ENCODE measurements around the gene EZR.

Gene EZR

DNA sequence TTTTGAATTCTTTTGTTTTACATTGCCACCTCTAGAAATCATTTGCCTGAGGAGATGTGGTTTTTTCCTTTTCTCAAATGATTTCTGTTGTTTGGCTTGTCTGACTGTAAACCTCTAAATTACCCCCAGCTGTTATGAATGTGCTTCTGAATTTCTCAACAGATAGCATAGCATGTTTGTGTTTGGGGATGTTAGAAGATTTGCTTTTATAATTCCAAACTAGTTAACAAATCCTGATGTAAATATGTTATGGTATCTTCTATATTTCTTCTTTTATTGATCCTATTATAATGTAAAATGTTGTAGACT, 31.6 kb upstream of the EZR start:
- TF ChIP-seq, protein P1, sequence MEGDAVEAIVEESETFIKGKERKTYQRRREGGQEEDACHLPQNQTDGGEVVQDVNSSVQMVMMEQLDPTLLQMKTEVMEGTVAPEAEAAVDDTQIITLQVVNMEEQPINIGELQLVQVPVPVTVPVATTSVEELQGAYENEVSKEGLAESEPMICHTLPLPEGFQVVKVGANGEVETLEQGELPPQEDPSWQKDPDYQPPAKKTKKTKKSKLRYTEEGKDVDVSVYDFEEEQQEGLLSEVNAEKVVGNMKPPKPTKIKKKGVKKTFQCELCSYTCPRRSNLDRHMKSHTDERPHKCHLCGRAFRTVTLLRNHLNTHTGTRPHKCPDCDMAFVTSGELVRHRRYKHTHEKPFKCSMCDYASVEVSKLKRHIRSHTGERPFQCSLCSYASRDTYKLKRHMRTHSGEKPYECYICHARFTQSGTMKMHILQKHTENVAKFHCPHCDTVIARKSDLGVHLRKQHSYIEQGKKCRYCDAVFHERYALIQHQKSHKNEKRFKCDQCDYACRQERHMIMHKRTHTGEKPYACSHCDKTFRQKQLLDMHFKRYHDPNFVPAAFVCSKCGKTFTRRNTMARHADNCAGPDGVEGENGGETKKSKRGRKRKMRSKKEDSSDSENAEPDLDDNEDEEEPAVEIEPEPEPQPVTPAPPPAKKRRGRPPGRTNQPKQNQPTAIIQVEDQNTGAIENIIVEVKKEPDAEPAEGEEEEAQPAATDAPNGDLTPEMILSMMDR (IDR thresholded peaks at IDR 0.05; ENCODE audit: low read depth, low read length), result no peak
- no peak overlapping the region for H3K4me3 ChIP-seq (ENCODE audit: low read depth, low read length)

DNA sequence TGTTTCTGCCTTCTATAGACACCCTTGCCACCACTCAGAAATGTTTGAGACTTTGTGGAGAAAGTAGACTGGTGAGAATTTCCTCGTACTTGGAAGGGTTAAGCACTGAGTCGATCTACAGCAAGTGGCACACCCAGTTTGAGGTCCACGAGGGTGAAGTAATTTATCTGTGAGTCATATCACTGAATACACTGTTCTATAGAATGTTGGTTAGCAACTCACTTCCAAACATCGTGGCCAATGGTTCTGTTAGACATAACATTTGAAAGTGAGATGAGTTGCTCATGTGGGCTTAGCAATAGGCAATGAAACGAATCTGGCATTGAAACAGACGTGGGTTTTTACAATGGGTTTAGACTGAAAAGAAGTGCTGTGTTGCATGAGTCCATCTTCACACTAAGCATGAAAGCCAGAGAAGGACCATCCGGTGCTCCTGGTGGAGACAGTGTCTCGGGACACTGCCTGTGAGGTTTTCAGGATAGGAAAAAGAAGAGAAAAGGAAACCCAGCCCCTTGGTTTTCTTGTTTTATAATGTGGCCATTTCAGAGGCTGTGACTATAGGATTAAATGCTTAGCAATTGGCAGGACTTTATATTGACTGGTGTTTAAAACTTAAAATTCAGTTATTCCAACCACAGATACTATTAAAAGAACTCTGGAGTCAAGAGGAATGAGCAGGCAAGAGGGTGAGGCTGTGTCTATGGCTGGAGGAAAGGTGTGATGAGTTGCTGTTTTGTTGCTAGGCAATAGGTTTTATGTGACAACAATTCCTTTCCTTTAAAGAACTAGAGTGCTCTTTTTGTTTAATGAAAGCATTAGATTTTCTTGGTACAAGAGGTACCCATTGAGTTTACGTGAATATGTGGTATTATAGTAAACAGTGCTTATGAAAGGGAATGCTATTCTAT, 31.0 kb upstream of the EZR start:
- peak overlapping the region; percentile 33 for H3K4me3 ChIP-seq (ENCODE audit: low read depth, low read length)
- TF ChIP-seq, protein P1 (IDR thresholded peaks at IDR 0.05; ENCODE audit: low read depth, low read length), result no peak

DNA sequence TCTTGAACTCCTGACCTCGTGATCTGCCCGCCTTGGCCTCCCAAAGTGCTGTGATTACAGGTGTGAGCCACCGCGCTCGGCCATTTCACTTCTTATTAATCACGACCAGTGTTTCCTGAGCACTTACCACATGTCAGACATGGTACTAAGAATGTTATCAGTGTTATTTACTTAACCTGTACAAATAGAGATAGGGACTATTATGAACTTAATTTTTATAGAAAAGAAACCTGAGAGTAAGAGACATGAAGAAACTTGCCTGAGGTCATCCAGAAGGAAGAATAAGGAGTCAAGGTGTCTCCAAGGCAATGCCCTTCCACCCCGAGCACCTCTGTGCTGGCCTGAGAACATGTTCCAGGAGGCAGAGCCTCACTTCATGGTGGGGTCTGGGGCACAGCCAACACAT, 29.3 kb upstream of the EZR start:
- H3K4me3 ChIP-seq (ENCODE audit: low read depth, low read length), result no peak overlapping the region
- TF ChIP-seq, protein P1 (IDR thresholded peaks at IDR 0.05; ENCODE audit: low read depth, low read length), result no peak

DNA sequence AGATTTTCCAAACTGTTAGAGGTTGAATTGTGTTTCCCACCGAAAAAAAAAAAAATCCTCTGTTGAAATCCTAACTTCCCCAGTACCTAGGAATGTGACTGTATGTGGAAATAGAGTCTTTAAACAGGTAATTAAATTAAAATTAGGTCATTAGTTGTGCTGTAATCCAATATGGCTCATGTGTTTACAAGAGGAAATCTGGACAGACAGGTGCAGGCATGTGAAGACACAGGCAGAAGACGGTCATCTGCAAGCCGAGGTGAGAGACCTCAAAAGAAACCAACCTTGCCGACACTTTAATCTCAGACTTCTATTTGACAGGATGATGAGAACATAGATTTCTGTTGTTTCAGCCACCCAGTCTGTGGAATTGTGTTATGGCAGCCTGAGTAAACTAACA, 28.6 kb upstream of the EZR start:
- H3K4me3 ChIP-seq (ENCODE audit: low read depth, low read length), result no peak overlapping the region
- TF ChIP-seq, protein P1 (IDR thresholded peaks at IDR 0.05; ENCODE audit: low read depth, low read length), result no peak

DNA sequence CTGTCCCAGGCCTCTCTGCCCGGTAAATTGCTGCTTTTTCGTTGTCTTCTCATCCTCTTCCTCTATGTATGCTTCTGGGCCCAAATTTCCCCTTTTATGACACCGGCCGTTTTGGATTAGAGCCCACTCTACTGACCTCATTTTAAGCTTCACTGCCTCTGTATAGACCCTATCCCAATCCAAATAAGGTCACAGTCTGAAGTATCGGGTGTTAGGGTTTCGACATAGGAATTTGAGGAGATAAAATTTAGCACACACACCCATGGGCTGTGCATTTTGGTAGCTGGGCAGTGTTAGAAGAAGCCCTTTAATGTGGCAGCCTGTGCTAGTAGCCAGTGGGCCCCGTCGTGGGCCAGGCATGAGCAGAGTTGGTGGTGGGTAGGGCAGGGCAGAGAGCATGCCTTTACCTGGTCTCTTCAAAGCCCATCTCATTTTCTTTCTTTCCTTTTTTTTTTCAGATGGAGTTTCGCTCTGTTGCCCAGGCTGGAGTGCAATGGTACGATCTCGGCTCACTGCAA, 27.9 kb upstream of the EZR start:
- TF ChIP-seq, protein P1 (IDR thresholded peaks at IDR 0.05; ENCODE audit: low read depth, low read length), result no peak
- H3K4me3 ChIP-seq (ENCODE audit: low read depth, low read length), result no peak overlapping the region

DNA sequence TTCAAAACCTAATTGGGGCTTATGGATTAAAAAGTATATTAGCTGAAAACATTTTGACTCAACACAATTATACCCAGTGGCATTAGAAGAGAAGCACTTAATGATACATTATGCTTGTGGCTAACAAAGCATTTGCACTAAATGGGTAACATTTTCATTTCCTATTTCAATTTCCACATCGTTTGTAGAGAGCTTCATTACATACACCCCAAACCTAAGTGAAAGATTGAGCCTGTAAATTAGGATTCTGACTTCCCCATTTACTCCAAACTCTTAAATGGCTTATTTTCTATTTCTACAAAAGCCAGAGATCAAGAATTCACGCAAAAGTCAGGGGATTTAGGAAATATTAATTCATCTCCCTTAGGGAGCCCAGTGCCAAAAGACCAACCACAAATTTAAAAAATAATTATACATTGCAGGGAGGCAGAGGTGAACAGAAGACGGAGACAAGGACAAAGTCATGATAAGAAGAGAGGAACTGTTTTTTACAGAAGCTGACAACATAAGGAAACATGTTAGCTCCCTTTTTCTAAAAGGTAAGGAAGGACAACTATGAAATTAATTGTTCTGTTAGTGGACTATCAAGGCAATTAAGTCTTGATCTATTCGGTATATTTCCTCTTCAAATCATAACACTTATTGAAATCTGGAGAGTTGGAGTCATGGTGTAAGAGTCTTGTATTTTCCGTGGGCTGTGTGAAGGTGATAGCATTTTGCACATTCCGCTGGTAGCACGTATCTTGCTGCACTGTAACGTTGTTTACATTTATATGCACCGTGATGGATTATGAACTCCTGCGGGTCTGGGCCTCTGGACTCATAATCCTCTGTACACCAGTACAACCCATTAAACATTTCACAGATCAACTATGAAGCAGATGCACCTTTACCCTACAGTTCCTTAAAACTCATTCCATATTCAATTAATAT, 24.8 kb upstream of the EZR start:
- no peak overlapping the region for H3K4me3 ChIP-seq (ENCODE audit: low read depth, low read length)
- TF ChIP-seq, protein P1 (IDR thresholded peaks at IDR 0.05; ENCODE audit: low read depth, low read length), result no peak

All from WI38 (cell line).